NCI-H345 treated with DMSO at 0.1 percent for 48 hours (cell line): ENCODE results near the gene BNIP2.
"Not testable (repeated sequence)": the region's sequence is repeated elsewhere in the genome, so short reads cannot be mapped to it uniquely, and the experiment has no call there.

Experiments
- DNase-seq: peaks from one replicate; lab custom pipeline; 2025; ENCODE audit not compliant: unreplicated experiment; lab: John Stamatoyannopoulos, UW

Gene BNIP2

GRCh38 chr15:59688782-59689625 lies at the start of gene BNIP2:
BNIP2 (minus strand) TSS chr15:59689320; CDS start chr15:59682457, 6,863 bp downstream.
- peak; percentile 65 for DNase-seq

- peak; percentile 40 for DNase-seq
Measured at GRCh38 chr15:59738676-59739075, 49.6 kb upstream of the BNIP2 start.

GRCh38 chr15:59736181-59736580 lies 47.1 kb upstream of the BNIP2 start:
- no peak for DNase-seq

- DNase-seq = no peak
Measured at GRCh38 chr15:59725151-59725486, 36.0 kb upstream of the BNIP2 start.

GRCh38 chr15:59723687-59724346 lies 34.7 kb upstream of the BNIP2 start:
- DNase-seq = no peak

GRCh38 chr15:59722476-59722875 lies 33.4 kb upstream of the BNIP2 start:
- no peak for DNase-seq

- DNase-seq = no peak
Measured at GRCh38 chr15:59722037-59722436, 32.9 kb upstream of the BNIP2 start.

GRCh38 chr15:59721411-59721810 lies 32.3 kb upstream of the BNIP2 start:
- no peak for DNase-seq

- DNase-seq = no peak
Measured at GRCh38 chr15:59713177-59713576, 24.1 kb upstream of the BNIP2 start.

- DNase-seq = no peak
Measured at GRCh38 chr15:59711451-59712243, 22.5 kb upstream of the BNIP2 start.

GRCh38 chr15:59707619-59708018 lies 18.5 kb upstream of the BNIP2 start:
- DNase-seq = no peak

GRCh38 chr15:59703979-59704796 lies 15.1 kb upstream of the BNIP2 start:
- DNase-seq = no peak

GRCh38 chr15:59702351-59702750 lies 13.2 kb upstream of the BNIP2 start:
- DNase-seq = no peak

GRCh38 chr15:59701880-59702279 lies 12.8 kb upstream of the BNIP2 start:
- DNase-seq = no peak

- DNase-seq = no peak
Measured at GRCh38 chr15:59699810-59700431, 10.8 kb upstream of the BNIP2 start.

- not testable (repeated sequence) for DNase-seq
Measured at GRCh38 chr15:59698065-59698464, 8.9 kb upstream of the BNIP2 start.

GRCh38 chr15:59696332-59696731 lies 7.2 kb upstream of the BNIP2 start:
- DNase-seq = no peak

GRCh38 chr15:59694779-59695178 lies 5.7 kb upstream of the BNIP2 start:
- no peak for DNase-seq

GRCh38 chr15:59691194-59691805 lies 2.2 kb upstream of the BNIP2 start:
- DNase-seq = peak; percentile 0

- DNase-seq = peak; percentile 33
Measured at GRCh38 chr15:59689626-59690236, 611 bp upstream of the BNIP2 start.
